Body of pancreas (tissue), 4 donors: ENCODE results near the gene ST6GALNAC6.

Experiments
- CTCF ChIP-seq, 7 experiments: fragments of 450-650 bp in 4 of 7; fragments of 200-600 bp in 3 of 7; sonication (generic) in 3 of 7; IDR thresholded peaks; one replicate each; pipeline ENCODE4 v1.5.1; 2016 to 2019; ENCODE audit warnings: antibody characterized with exemption in 7 of 7
- POLR2A ChIP-seq, 3 donors: fragments of 450-650 bp; IDR thresholded peaks; one replicate each; pipeline ENCODE4 v1.6.1; 2016; ENCODE audit warnings: antibody characterized with exemption in 3 of 3, mild to moderate bottlenecking in 2 of 3

GRCh38 chr9:127874301-127875221 is 24.8 kb downstream of the ST6GALNAC6 start:
- TF ChIP-seq CTCF (IDR thresholded peaks at IDR 0.05) (no peak), POLR2A (IDR thresholded peaks at IDR 0.05) (no peak)
